K562 (cell line): Measurements from ENCODE around the gene RBPJL. TPM values are rescaled to one million over a fixed set of nuclear protein-coding genes. Genes with fewer than 3 reads are reported as not detected.

Source experiments
- E2F3 ChIP-seq: fragments of 250-450 bp; sonication (Bioruptor Pico); IDR thresholded peaks from 2 replicates; pipeline ENCODE4 v1.4.0; 2020; ENCODE audit warnings: mild to moderate bottlenecking
- FIP1L1 ChIP-seq: fragments of 200-400 bp; formaldehyde crosslinking; IDR thresholded peaks from 2 replicates; pipeline ENCODE4 v1.6.1; 2018; ENCODE audit warnings: mild to moderate bottlenecking, low read depth, low read length; ENCODE audit not compliant: poor library complexity, severe bottlenecking
- HNRNPH1 ChIP-seq: fragments of 200-400 bp; formaldehyde crosslinking; optimal IDR thresholded peaks from 2 replicates; pipeline ENCODE3; 2017; ENCODE audit warnings: low read depth, mild to moderate bottlenecking, low read length, moderate library complexity
- HNRNPLL ChIP-seq: fragments of 200-400 bp; formaldehyde crosslinking; IDR thresholded peaks from 2 replicates; pipeline ENCODE4 v1.6.1; 2017; ENCODE audit warnings: low read length, low read depth, mild to moderate bottlenecking; ENCODE audit not compliant: poor library complexity, severe bottlenecking
- HNRNPUL1 ChIP-seq: fragments of 200-400 bp; formaldehyde crosslinking; IDR thresholded peaks from 2 replicates; pipeline ENCODE4 v1.6.1; 2017; ENCODE audit warnings: low read length
- MXD1 ChIP-seq: fragments of 250-450 bp; sonication (Bioruptor Pico); IDR thresholded peaks from 2 replicates; pipeline ENCODE4 v1.8.0; 2021; ENCODE audit warnings: borderline replicate concordance, mild to moderate bottlenecking, moderate library complexity; ENCODE audit not compliant: poor library complexity, severe bottlenecking
- NFRKB ChIP-seq: fragments of 450-650 bp; IDR thresholded peaks from 2 replicates; pipeline ENCODE4 v1.6.1; 2016; ENCODE audit warnings: low read depth
- PRPF4 ChIP-seq: fragments of 200-400 bp; formaldehyde crosslinking; IDR thresholded peaks from one replicate; pipeline ENCODE4 v1.6.1; 2017; ENCODE audit warnings: low read length, low read depth, mild to moderate bottlenecking; ENCODE audit not compliant: insufficient read depth, poor library complexity, severe bottlenecking
- RB1 ChIP-seq: fragments of 450-650 bp; IDR thresholded peaks from 2 replicates; pipeline ENCODE4 v1.6.1; 2017; ENCODE audit warnings: low read depth, mild to moderate bottlenecking
- RFX5 ChIP-seq: IDR thresholded peaks from 2 replicates; pipeline ENCODE4 v1.6.1; 2011; ENCODE audit warnings: low read depth, mild to moderate bottlenecking, improper control_type of control experiment, low read length
- RUNX1 ChIP-seq: sonication (generic); IDR thresholded peaks from 2 replicates; pipeline ENCODE4 v1.6.1; 2016; ENCODE audit warnings: antibody characterized with exemption, low read depth
- SMARCA4 ChIP-seq: fragments of 450-650 bp; IDR thresholded peaks from 2 replicates; pipeline ENCODE4 v1.6.1; 2016
- TAF1 ChIP-seq: IDR thresholded peaks from 2 replicates; pipeline ENCODE4 v1.6.1; 2011; ENCODE audit warnings: mild to moderate bottlenecking, low read length, moderate library complexity; ENCODE audit not compliant: insufficient read depth, control insufficient read depth, severe bottlenecking; ENCODE audit errors: extremely low read depth
- TAF7 ChIP-seq: fragments of 450-650 bp; IDR thresholded peaks from 2 replicates; pipeline ENCODE4 v1.6.1; 2016; ENCODE audit warnings: missing genetic modification characterization, missing compliant biosample characterization
- TARDBP ChIP-seq: fragments of 450-650 bp; IDR thresholded peaks from 2 replicates; pipeline ENCODE4 v1.6.1; 2016
- TEAD2 ChIP-seq: fragments of 450-650 bp; IDR thresholded peaks from 2 replicates; pipeline ENCODE4 v1.6.1; 2016; ENCODE audit warnings: missing genetic modification characterization, control low read depth, missing compliant biosample characterization
- TRIM28 ChIP-seq: fragments of 450-650 bp; IDR thresholded peaks from 2 replicates; pipeline ENCODE4 v1.6.1; 2017
- WHSC1 ChIP-seq: IDR thresholded peaks from one replicate; pipeline ENCODE4 v1.6.1; 2012; ENCODE audit warnings: low read length, control low read depth, inconsistent platforms
- ZNF133 ChIP-seq: fragments of 250-450 bp; sonication (Bioruptor Pico); IDR thresholded peaks from 2 replicates; pipeline ENCODE4 v1.4.0; 2020; ENCODE audit warnings: mild to moderate bottlenecking
- ZNF197 ChIP-seq: fragments of 200-800 bp; sonication (Bioruptor generic); IDR thresholded peaks from 2 replicates; pipeline ENCODE4 v1.6.1; 2016; ENCODE audit warnings: low read depth, missing genetic modification characterization, missing compliant biosample characterization
- ZNF277 ChIP-seq: fragments of 250-450 bp; sonication (Bioruptor Pico); IDR thresholded peaks from 2 replicates; pipeline ENCODE4 v1.8.0; 2022; ENCODE audit warnings: inconsistent platforms, mild to moderate bottlenecking, moderate library complexity, borderline replicate concordance
- ZNF384 ChIP-seq: IDR thresholded peaks from 2 replicates; pipeline ENCODE4 v1.6.1; 2012; ENCODE audit warnings: low read depth, low read length, improper control_type of control experiment
- ZNF583 ChIP-seq: fragments of 250-450 bp; sonication (Bioruptor Pico); IDR thresholded peaks from 2 replicates; pipeline ENCODE4 v1.4.0; 2020
- ZNF592 ChIP-seq: fragments of 450-650 bp; IDR thresholded peaks from 2 replicates; pipeline ENCODE4 v1.6.1; 2017; ENCODE audit warnings: antibody characterized with exemption, mild to moderate bottlenecking
- ZNF75A ChIP-seq: fragments of 450-650 bp; formaldehyde crosslinking; IDR thresholded peaks from 2 replicates; pipeline ENCODE4 v1.4.0; 2020; ENCODE audit warnings: mild to moderate bottlenecking
- polyA plus RNA-seq, 8 experiments: library from polyadenylated mRNA; depleted of rRNA in 4 of 8; stranded (reverse) in 5 of 8; unstranded in 3 of 8; fragments of >200 nt; fragmentation: Nextera tagmentation in 2 of 8; fragmentation: Illumina TruSeq in 1 of 8; extraction: Ambion mirVana in 2 of 8; extraction: Trizol in 1 of 8; gene quantifications; 2 replicates each; pipeline versions ENCODE4 v1.2.1 to v1.2.3, GENCODE V29; 2011 to 2014; ENCODE audit warnings: inconsistent platforms in 1 of 8, missing spikeins in 1 of 8
- total RNA-seq, 7 experiments: library from RNA; depleted of rRNA in 6 of 7; stranded (reverse); fragments of >200 nt in 6 of 7; fragmentation: Illumina TruSeq in 2 of 7; extraction: Trizol in 2 of 7; gene quantifications; 2 replicates each; pipeline versions ENCODE4 v1.2.1 to v1.2.3, GENCODE V29; 2011 to 2021; ENCODE audit warnings: low replicate concordance in 1 of 7

Gene RBPJL
- total and polyA plus RNA-seq, 9 of the 15 experiments (the other 6 are each of a cell fraction or from before 2014, with no cell fraction given) = not detected

- peak; percentile 54 for TF ChIP-seq TAF1
- TF ChIP-seq E2F3 (CRISPR knock-in tag) = no peak
- TF ChIP-seq ZNF197 = no peak
- TF ChIP-seq SMARCA4 = no peak; the same call in 1 of the 2 replicates
- no peak for TF ChIP-seq RUNX1
- TF ChIP-seq TEAD2 = no peak
- TF ChIP-seq MXD1 (CRISPR knock-in tag) = peak; percentile 60
- peak; percentile 94 for TF ChIP-seq HNRNPLL
- no peak; the same call in 1 of the 2 replicates for TF ChIP-seq TRIM28
- no peak for TF ChIP-seq HNRNPUL1
- TF ChIP-seq NFRKB = 0 out of 2 replicates have a peak, but pooled peaks have one; percentile 54
- TF ChIP-seq WHSC1 = no peak
- TF ChIP-seq TAF7 = peak; percentile 23; the same call in 1 of the 2 replicates
- TF ChIP-seq ZNF583 (CRISPR knock-in tag) = no peak
- TF ChIP-seq ZNF384 = no peak
- TF ChIP-seq ZNF75A (CRISPR knock-in tag) = no peak
- TF ChIP-seq HNRNPH1 = no peak
- no peak for TF ChIP-seq ZNF133
- TF ChIP-seq FIP1L1 = peak; percentile 53
- TF ChIP-seq PRPF4 = no peak
- no peak for TF ChIP-seq ZNF592
- no peak for TF ChIP-seq ZNF277
- peak; percentile 68; the same call in 1 of the 2 replicates for TF ChIP-seq RB1
- TF ChIP-seq RFX5 = no peak
- TF ChIP-seq TARDBP = no peak
Observed at GRCh38 chr20:45362804-45363610, 56.4 kb downstream of the RBPJL start, which contains the start of gene SYS1 (continued).
